AML-193 (cell line): ENCODE data around the gene KAT2B.
A peak's percentile ranks its signal among the peaks of the same experiment; 100 is the strongest.
"Not testable (repeated sequence)": the region's sequence is repeated elsewhere in the genome, so short reads cannot be mapped to it uniquely, and the experiment has no call there.

ENCODE experiments used
- DNase-seq, 2 experiments: peaks; one replicate each; lab custom pipeline; 2025; lab: John Stamatoyannopoulos, UW

The KAT2B gene

GRCh38 chr3:20039765-20040547 lies at the start of gene KAT2B:
KAT2B (plus strand) TSS chr3:20040446; CDS start chr3:20040478, 32 bp downstream.
- DNase-seq, result peak; percentile 70

- no peak for DNase-seq
Observed at GRCh38 chr3:19994796-19995195, 45.5 kb upstream of the KAT2B start.

- DNase-seq, result no peak
Observed at GRCh38 chr3:19997502-19997901, 42.7 kb upstream of the KAT2B start.

- DNase-seq, result no peak
Observed at GRCh38 chr3:20001932-20002331, 38.3 kb upstream of the KAT2B start.

GRCh38 chr3:20007960-20008359 lies 32.3 kb upstream of the KAT2B start:
- no peak for DNase-seq

- DNase-seq, result no peak
Observed at GRCh38 chr3:20008646-20009045, 31.6 kb upstream of the KAT2B start.

- DNase-seq, result no peak
Observed at GRCh38 chr3:20012164-20012563, 28.1 kb upstream of the KAT2B start, which contains the start of gene PP2D1. PP2D1 (minus strand) TSS chr3:20012264; CDS start chr3:20012072, 192 bp downstream.

- DNase-seq, result no peak
Observed at GRCh38 chr3:20013396-20013795, 26.9 kb upstream of the KAT2B start.

GRCh38 chr3:20015525-20015924 lies 24.7 kb upstream of the KAT2B start:
- no peak for DNase-seq

- DNase-seq, result not testable (repeated sequence)
Observed at GRCh38 chr3:20016076-20016475, 24.2 kb upstream of the KAT2B start.

GRCh38 chr3:20022954-20023622 lies 17.2 kb upstream of the KAT2B start:
- DNase-seq, result no peak

- peak; percentile 11 to 33 for DNase-seq
Observed at GRCh38 chr3:20023623-20024405, 16.4 kb upstream of the KAT2B start.

- no peak for DNase-seq
Observed at GRCh38 chr3:20027136-20027535, 13.1 kb upstream of the KAT2B start.

GRCh38 chr3:20028905-20029331 lies 11.3 kb upstream of the KAT2B start:
- no peak for DNase-seq

- not testable (repeated sequence) for DNase-seq
Observed at GRCh38 chr3:20031939-20032338, 8.3 kb upstream of the KAT2B start.

- no peak for DNase-seq
Observed at GRCh38 chr3:20035019-20035418, 5.2 kb upstream of the KAT2B start.

- no peak for DNase-seq
Observed at GRCh38 chr3:20037255-20037996, 2.8 kb upstream of the KAT2B start.

GRCh38 chr3:20038699-20039465 lies 1.4 kb upstream of the KAT2B start:
- DNase-seq, result peak in 1 of 2 experiments; percentile 11

- DNase-seq, result peak in 1 of 2 experiments; percentile 61
Observed at GRCh38 chr3:20039466-20039764, 831 bp upstream of the KAT2B start.

GRCh38 chr3:20040548-20041196 lies 426 bp downstream of the KAT2B start:
- peak; percentile 61 to 69 for DNase-seq
